UCSD-AML1 (cell line): Measurements from ENCODE around the gene MUC6.

Experiments used
- DNase-seq: peaks from one replicate; lab custom pipeline; 2025; ENCODE audit not compliant: unreplicated experiment; lab: John Stamatoyannopoulos, UW

MUC6 gene

GRCh38 chr11:1009991-1010390 lies 26.5 kb downstream of the MUC6 start:
- DNase-seq = no peak

GRCh38 chr11:1009371-1009770 lies 27.1 kb downstream of the MUC6 start:
- no peak for DNase-seq

GRCh38 chr11:1008803-1009145 lies 27.7 kb downstream of the MUC6 start:
- no peak for DNase-seq

GRCh38 chr11:1008001-1008802 lies 28.3 kb downstream of the MUC6 start:
- DNase-seq = no peak

GRCh38 chr11:1007279-1007678 lies 29.2 kb downstream of the MUC6 start:
- DNase-seq = no peak

GRCh38 chr11:1006762-1007161 lies 29.8 kb downstream of the MUC6 start:
- DNase-seq = no peak

- DNase-seq = no peak
These were observed 30.6 kb downstream of the MUC6 start for GRCh38 chr11:1005928-1006327.

GRCh38 chr11:1003159-1003558 lies 33.4 kb downstream of the MUC6 start:
- DNase-seq = no peak

GRCh38 chr11:1002406-1002984 lies 34.0 kb downstream of the MUC6 start:
- DNase-seq = no peak

GRCh38 chr11:1001617-1002405 lies 34.7 kb downstream of the MUC6 start:
- DNase-seq = no peak

- no peak for DNase-seq
These were observed 35.9 kb downstream of the MUC6 start for GRCh38 chr11:1000357-1001278.

- DNase-seq = no peak
These were observed 37.5 kb downstream of the MUC6 start for GRCh38 chr11:999009-999408.

GRCh38 chr11:997907-998306 lies 38.6 kb downstream of the MUC6 start:
- no peak for DNase-seq

GRCh38 chr11:996681-997080 lies 39.8 kb downstream of the MUC6 start:
- DNase-seq = no peak

GRCh38 chr11:995752-996420 lies 40.6 kb downstream of the MUC6 start:
- no peak for DNase-seq

- DNase-seq = no peak
These were observed 41.3 kb downstream of the MUC6 start for GRCh38 chr11:995044-995751.

- no peak for DNase-seq
These were observed 42.8 kb downstream of the MUC6 start for GRCh38 chr11:993632-994167.

GRCh38 chr11:992577-992976 lies 43.9 kb downstream of the MUC6 start:
- DNase-seq = no peak

GRCh38 chr11:991711-992307 lies 44.7 kb downstream of the MUC6 start:
- DNase-seq = no peak
